ENCODE measurements around the gene POLR3B.

- TF ChIP-seq, protein P1, sequence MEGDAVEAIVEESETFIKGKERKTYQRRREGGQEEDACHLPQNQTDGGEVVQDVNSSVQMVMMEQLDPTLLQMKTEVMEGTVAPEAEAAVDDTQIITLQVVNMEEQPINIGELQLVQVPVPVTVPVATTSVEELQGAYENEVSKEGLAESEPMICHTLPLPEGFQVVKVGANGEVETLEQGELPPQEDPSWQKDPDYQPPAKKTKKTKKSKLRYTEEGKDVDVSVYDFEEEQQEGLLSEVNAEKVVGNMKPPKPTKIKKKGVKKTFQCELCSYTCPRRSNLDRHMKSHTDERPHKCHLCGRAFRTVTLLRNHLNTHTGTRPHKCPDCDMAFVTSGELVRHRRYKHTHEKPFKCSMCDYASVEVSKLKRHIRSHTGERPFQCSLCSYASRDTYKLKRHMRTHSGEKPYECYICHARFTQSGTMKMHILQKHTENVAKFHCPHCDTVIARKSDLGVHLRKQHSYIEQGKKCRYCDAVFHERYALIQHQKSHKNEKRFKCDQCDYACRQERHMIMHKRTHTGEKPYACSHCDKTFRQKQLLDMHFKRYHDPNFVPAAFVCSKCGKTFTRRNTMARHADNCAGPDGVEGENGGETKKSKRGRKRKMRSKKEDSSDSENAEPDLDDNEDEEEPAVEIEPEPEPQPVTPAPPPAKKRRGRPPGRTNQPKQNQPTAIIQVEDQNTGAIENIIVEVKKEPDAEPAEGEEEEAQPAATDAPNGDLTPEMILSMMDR (IDR thresholded peaks at IDR 0.05) = no peak
- TF ChIP-seq ZFX (IDR thresholded peaks at IDR 0.05; ENCODE audit: borderline replicate concordance) = no peak
Measured at GRCh38 chr12:106511365-106511764, 153.8 kb downstream of the POLR3B start.

Data from 22Rv1 (cell line).